ENCODE measurements around the gene CMTM5.
"Not testable (repeated sequence)": the region's sequence is repeated elsewhere in the genome, so short reads cannot be mapped to it uniquely, and the experiment has no call there.

The CMTM5 gene

DNA sequence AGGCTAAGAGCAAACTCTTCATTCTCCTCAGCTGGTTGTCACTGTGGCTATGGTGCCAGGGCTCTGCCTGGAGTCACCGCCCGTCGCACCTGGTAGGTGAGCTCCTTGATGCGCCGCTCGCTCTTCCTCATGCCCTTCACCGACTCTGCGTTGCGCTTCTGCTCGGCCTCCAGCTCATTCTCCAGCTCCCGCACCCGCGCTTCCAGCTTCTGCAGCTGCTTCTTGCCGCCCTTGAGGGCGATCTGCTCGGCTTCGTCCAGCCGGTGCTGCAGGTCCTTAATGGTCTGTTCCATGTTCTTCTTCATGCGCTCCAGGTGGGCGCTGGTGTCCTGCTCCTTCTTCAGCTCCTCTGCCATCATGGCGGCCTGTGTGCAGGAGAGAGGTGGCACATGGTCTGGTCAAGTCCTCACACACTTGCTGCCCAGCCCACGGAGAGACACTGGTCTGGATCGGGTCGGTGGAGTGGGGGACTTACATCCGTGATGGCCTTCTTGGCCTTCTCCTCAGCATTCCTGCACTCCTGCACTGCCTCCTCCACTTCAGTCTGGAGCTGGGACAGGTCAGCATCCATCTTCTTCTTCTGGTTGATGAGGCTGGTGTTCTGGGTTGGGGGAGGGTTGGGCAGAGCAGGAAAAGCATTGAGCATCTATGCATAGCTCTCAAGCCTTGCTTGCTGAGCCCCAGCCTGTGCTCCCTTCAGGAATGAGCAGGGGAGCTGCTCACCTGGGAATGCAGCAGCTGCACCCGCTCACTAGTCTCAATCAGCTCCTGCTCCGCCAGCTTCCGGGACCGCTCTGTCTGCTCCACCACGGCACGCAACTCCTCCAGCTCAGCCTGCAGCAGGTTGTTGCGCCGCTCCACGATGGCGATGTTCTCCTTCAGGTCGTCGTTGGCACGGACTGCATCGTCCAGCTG, 38.3 kb downstream of the CMTM5 start:
- Histone ChIP-seq H3K36me3 (replicated peaks; ENCODE audit: low read depth, low read length) (no peaks in the 10 kb centered on the region), H3K4me3 (ENCODE audit: low read length) (no peak overlapping the region), H3K27me3 (ENCODE audit: low read depth, low read length) (no peaks in the 10 kb centered on the region), H3K4me2 (ENCODE audit: low read length) (no peak overlapping the region), H3K9me3 (ENCODE audit: insufficient read depth, low read length) (no peaks in the 10 kb centered on the region), H2AFZ (ENCODE audit: low read depth, low read length) (no peak overlapping the region), H3K4me1 (ENCODE audit: low read length) (peaks cover 11% of the 10 kb centered on the region), H3K79me2 (ENCODE audit: low read length) (no peaks in the 10 kb centered on the region), H3K9ac (ENCODE audit: low read length) (no peak overlapping the region), H3K27ac (ENCODE audit: low read length) (no peak overlapping the region), H4K20me1 (ENCODE audit: insufficient read depth, low read length) (no peaks in the 10 kb centered on the region)
- TF ChIP-seq, protein P1, sequence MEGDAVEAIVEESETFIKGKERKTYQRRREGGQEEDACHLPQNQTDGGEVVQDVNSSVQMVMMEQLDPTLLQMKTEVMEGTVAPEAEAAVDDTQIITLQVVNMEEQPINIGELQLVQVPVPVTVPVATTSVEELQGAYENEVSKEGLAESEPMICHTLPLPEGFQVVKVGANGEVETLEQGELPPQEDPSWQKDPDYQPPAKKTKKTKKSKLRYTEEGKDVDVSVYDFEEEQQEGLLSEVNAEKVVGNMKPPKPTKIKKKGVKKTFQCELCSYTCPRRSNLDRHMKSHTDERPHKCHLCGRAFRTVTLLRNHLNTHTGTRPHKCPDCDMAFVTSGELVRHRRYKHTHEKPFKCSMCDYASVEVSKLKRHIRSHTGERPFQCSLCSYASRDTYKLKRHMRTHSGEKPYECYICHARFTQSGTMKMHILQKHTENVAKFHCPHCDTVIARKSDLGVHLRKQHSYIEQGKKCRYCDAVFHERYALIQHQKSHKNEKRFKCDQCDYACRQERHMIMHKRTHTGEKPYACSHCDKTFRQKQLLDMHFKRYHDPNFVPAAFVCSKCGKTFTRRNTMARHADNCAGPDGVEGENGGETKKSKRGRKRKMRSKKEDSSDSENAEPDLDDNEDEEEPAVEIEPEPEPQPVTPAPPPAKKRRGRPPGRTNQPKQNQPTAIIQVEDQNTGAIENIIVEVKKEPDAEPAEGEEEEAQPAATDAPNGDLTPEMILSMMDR (IDR thresholded peaks at IDR 0.05; ENCODE audit: low read depth, low read length), result no peak
- no peak for TF ChIP-seq EZH2phosphoT487 (IDR thresholded peaks at IDR 0.05; ENCODE audit: low read depth)

- H3K9ac ChIP-seq (ENCODE audit: low read length), result no peak overlapping the region
- H3K27ac ChIP-seq (ENCODE audit: low read length), result no peak overlapping the region
- no peaks in the 10 kb centered on the region for H3K9me3 ChIP-seq (ENCODE audit: insufficient read depth, low read length)
- no peak overlapping the region for H3K4me3 ChIP-seq (ENCODE audit: low read length)
- H4K20me1 ChIP-seq (ENCODE audit: insufficient read depth, low read length), result no peaks in the 10 kb centered on the region
- no peaks in the 10 kb centered on the region for H3K79me2 ChIP-seq (ENCODE audit: low read length)
- no peaks in the 10 kb centered on the region for H3K27me3 ChIP-seq (ENCODE audit: low read depth, low read length)
- TF ChIP-seq, protein P1 (IDR thresholded peaks at IDR 0.05; ENCODE audit: low read depth, low read length), result no peak
- no peak for TF ChIP-seq EZH2phosphoT487 (IDR thresholded peaks at IDR 0.05; ENCODE audit: low read depth)
- H3K4me2 ChIP-seq (ENCODE audit: low read length), result no peak overlapping the region
- H2AFZ ChIP-seq (ENCODE audit: low read depth, low read length), result no peak overlapping the region
- H3K36me3 ChIP-seq (replicated peaks; ENCODE audit: low read depth, low read length), result no peaks in the 10 kb centered on the region
- peaks cover 7% of the 10 kb centered on the region; the same call in 1 of the 2 replicates for H3K4me1 ChIP-seq (ENCODE audit: low read length)
Measured at GRCh38 chr14:23415821-23416778, 39.3 kb downstream of the CMTM5 start.

DNA sequence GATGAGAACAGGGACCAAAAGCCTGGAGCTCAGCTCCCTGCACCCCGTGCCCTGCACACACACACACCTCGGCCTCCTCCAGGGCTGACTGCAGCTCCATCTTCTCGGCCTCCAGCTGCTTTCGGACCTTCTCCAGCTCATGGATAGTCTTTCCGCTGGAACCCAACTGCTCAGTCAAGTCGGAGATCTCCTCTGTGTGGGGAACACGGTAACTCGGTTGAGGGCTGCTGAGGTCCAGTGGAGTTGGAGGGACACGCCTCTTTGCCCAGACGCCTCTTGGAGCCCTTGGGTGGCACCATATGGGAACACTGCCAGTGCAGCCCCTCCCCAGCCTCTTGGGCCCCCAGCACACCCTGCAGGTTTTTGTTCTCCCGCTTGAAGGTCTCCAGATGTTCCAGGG, 40.0 kb downstream of the CMTM5 start:
- H3K27me3 ChIP-seq (ENCODE audit: low read depth, low read length), result no peaks in the 10 kb centered on the region
- peaks cover 14% of the 10 kb centered on the region for H3K4me1 ChIP-seq (ENCODE audit: low read length)
- H3K4me2 ChIP-seq (ENCODE audit: low read length), result no peak overlapping the region
- no peaks in the 10 kb centered on the region for H4K20me1 ChIP-seq (ENCODE audit: insufficient read depth, low read length)
- no peak overlapping the region for H2AFZ ChIP-seq (ENCODE audit: low read depth, low read length)
- no peak overlapping the region for H3K9ac ChIP-seq (ENCODE audit: low read length)
- TF ChIP-seq, protein P1 (IDR thresholded peaks at IDR 0.05; ENCODE audit: low read depth, low read length), result no peak
- TF ChIP-seq EZH2phosphoT487 (IDR thresholded peaks at IDR 0.05; ENCODE audit: low read depth), result no peak
- no peaks in the 10 kb centered on the region for H3K79me2 ChIP-seq (ENCODE audit: low read length)
- H3K27ac ChIP-seq (ENCODE audit: low read length), result no peak overlapping the region
- H3K36me3 ChIP-seq (replicated peaks; ENCODE audit: low read depth, low read length), result no peaks in the 10 kb centered on the region
- H3K9me3 ChIP-seq (ENCODE audit: insufficient read depth, low read length), result no peaks in the 10 kb centered on the region
- no peak overlapping the region for H3K4me3 ChIP-seq (ENCODE audit: low read length)

GRCh38 chr14:23417269-23417668, 40.4 kb downstream of the CMTM5 start:
- not testable (repeated sequence) for H3K4me2 ChIP-seq (ENCODE audit: low read length)

More at GRCh38 chr14:23417269-23417668, 40.4 kb downstream of the CMTM5 start:
- H3K27ac ChIP-seq (ENCODE audit: low read length); H3K9ac ChIP-seq (ENCODE audit: low read length); H3K4me3 ChIP-seq (ENCODE audit: low read length); H4K20me1 ChIP-seq (ENCODE audit: insufficient read depth, low read length); H3K27me3 ChIP-seq (ENCODE audit: low read depth, low read length); H3K79me2 ChIP-seq (ENCODE audit: low read length); H3K36me3 ChIP-seq (replicated peaks; ENCODE audit: low read depth, low read length); H3K9me3 ChIP-seq (ENCODE audit: insufficient read depth, low read length); H2AFZ ChIP-seq (ENCODE audit: low read depth, low read length): not testable (repeated sequence)
- H3K4me1 ChIP-seq (ENCODE audit: low read length), result peaks cover 13% of the 10 kb centered on the region

Measured in OCI-LY3 (cell line).